Activated naive CD8-positive, alpha-beta T cell treated with anti-CD3 and anti-CD28 coated beads, Interleukin-2, amount 10 ng/mL, durations not matched to agents 7 days and 5 days (primary cell): Measurements from ENCODE around the gene PRKAA2. TPM values are rescaled to one million over a fixed set of nuclear protein-coding genes. Genes with fewer than 3 reads are reported as not detected.
"Not testable (repeated sequence)": the region's sequence is repeated elsewhere in the genome, so short reads cannot be mapped to it uniquely, and the experiment has no call there.

ENCODE experiments used
- ATAC-seq: fragments of 150-1000 bp; cut with Tn5 transposase; one replicate; pipeline ENCODE4 v1.10.0; 2021; ENCODE audit warnings: low read depth, moderate library complexity
- POLR2A ChIA-PET: fragments of 350-600 bp; sonication (Branson Sonifier 250); formaldehyde crosslinking; loops from one replicate; lab custom pipeline; 2021; ENCODE audit warnings: antibody characterized with exemption; lab: Charles Lee
- DNase-seq: peaks from one replicate; pipeline ENCODE4 v3.0.0; 2021
- H3K27ac Mint-ChIP-seq: one replicate; pipeline ENCODE4 v1.8.0; 2022; ENCODE audit warnings: mild to moderate bottlenecking, mixed read lengths
- H3K27me3 Mint-ChIP-seq: one replicate; pipeline ENCODE4 v1.8.0; 2022; ENCODE audit warnings: mild to moderate bottlenecking, moderate library complexity, mixed read lengths
- H3K36me3 Mint-ChIP-seq: one replicate; pipeline ENCODE4 v1.8.0; 2021; ENCODE audit warnings: mild to moderate bottlenecking, mixed read lengths
- H3K4me1 Mint-ChIP-seq: one replicate; pipeline ENCODE4 v1.8.0; 2021; ENCODE audit warnings: mixed read lengths
- H3K4me3 Mint-ChIP-seq: one replicate; pipeline ENCODE4 v1.8.0; 2022; ENCODE audit warnings: mild to moderate bottlenecking, moderate library complexity, mixed read lengths
- H3K9me3 Mint-ChIP-seq: one replicate; pipeline ENCODE4 v1.8.0; 2021; ENCODE audit warnings: mixed read lengths
- total RNA-seq, 2 experiments: library from RNA; stranded (reverse); gene quantifications; one replicate each; pipeline ENCODE4 v1.2.3, GENCODE V29; 2021

The PRKAA2 gene
- total RNA-seq, result not detected

DNA sequence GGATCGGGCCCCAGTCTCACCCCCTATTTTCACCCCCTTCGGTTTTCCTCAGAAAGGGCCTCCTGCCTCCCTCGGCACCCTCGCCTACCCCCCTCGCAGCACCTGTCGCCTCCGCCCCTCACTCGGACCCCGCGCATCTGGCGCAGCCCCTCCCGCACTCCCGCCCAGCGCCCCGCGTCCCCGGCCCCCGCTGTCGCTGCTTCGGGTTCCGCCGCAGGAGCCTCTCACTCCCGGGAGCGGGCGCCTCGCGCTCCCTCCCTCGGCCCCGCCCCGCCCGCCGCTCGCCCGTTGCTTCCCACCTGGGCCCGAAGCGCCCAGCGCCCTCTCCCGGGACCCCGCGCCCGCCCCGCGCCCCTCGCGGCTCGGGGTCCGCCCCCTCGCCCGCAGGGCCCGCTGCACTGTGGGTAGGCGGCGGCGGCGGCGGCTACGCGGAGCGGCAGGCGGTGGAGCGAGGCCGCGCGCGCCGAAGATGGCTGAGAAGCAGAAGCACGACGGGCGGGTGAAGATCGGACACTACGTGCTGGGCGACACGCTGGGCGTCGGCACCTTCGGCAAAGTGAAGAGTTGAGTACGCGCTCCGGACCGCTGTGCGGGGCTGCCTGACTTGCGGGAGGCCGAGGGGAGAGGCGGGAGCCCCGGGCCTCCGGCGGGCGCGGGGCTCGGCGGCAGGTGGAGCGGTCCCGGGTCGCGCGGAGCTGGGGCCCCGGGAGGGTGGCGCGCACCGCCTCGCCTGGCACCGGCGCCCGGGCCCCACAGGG is at the start of gene PRKAA2:
Gene PRKAA2 (plus strand): TSS at position 396 of the 758 bp plus-strand sequence. CDS start 74 bp downstream, at position 470.
- peaks cover 2% of the 10 kb centered on the region for H3K36me3 Mint-ChIP-seq
- peaks cover 3% of the 10 kb centered on the region for H3K4me1 Mint-ChIP-seq
- peak within 1 kb of the TSS; percentile 50 for H3K4me3 Mint-ChIP-seq
- H3K9me3 Mint-ChIP-seq, result no peaks in the 10 kb centered on the region
- ATAC-seq, result no peak
- DNase-seq, result peak; percentile 31
- no peak within 1 kb of the TSS for H3K27ac Mint-ChIP-seq
- POLR2A ChIA-PET, result no interaction called here
- H3K27me3 Mint-ChIP-seq, result peaks cover 48% of the 10 kb centered on the region

DNA sequence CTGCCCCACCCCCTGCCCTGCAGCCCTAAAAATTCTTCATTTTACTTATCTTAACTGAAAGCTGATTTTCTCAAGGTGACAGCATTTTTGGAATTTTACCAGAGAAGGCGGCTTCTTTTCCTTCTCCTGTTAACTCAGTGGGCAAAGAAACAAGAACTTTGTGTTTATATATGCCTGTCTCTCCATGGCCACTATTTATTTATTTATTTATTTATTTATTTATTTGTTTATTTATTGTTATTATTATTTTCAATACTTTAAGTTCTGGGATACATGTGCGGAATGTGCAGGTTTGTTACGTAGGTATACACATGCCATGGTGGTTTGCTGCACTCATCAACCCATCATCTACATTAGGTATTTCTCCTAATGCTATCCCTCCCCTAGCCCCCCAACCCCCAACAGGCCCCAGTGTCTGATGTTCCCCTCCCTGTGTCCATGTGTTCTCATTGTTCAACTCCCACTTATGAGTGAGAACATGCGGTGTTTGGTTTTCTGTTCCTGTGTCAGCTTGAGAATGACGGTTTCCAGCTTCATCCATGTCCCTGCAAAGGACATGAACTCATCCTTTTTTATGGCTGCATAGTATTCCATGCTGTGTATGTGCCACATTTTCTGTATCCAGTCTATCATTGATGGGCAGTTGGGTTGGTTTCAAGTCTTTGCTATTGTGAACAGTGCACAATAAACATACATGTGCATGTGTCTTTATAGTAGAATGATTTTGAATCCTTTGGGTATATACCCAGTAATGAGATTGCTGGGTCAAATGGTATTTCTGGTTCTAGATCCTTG is 49.5 kb upstream of the PRKAA2 start:
- H3K4me3 Mint-ChIP-seq, POLR2A ChIA-PET, H3K9me3 Mint-ChIP-seq, H3K27ac Mint-ChIP-seq, DNase-seq, H3K27me3 Mint-ChIP-seq, H3K36me3 Mint-ChIP-seq, H3K4me1 Mint-ChIP-seq, ATAC-seq: not testable (repeated sequence)

DNA sequence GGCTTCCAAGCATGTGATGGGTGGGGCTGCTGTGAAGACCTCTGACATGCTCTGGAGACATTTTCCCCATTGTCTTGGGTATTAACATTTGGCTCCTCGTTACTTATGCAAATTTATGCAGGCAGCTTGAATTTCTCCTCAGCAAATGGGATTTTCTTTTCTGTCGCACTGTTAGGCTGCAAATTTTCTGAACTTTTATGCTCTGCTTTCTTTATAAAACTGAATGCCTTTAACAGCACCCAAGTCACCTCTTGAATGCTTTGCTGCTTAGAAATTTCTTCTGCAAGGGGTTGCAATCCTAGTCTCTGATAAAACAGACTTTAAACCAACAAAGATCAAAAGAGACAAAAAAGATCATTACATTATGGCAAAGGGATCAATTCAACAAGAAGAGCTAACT is 35.0 kb upstream of the PRKAA2 start:
- POLR2A ChIA-PET, ATAC-seq, DNase-seq, H3K27ac Mint-ChIP-seq, H3K36me3 Mint-ChIP-seq, H3K4me3 Mint-ChIP-seq, H3K9me3 Mint-ChIP-seq, H3K4me1 Mint-ChIP-seq, H3K27me3 Mint-ChIP-seq: not testable (repeated sequence)

DNA sequence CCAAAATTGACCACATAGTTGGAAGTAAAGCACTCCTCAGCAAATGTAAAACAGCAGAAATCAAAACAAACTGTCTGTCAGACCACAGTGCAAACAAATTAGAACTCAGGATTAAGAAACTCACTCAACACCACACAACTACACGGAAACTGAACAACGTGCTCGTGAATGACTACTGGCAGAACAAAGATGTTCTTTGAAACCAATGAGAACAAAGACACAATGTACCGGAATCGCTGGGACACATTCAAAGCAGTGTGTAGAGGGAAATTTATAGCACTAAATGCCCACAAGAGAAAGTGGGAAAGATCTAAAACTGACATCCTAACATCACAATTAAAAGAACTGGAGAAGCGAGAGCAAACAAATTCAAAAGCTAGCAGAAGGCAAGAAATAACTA is 34.3 kb upstream of the PRKAA2 start:
- H3K27me3 Mint-ChIP-seq, H3K36me3 Mint-ChIP-seq, ATAC-seq, POLR2A ChIA-PET, H3K4me3 Mint-ChIP-seq, DNase-seq, H3K4me1 Mint-ChIP-seq, H3K9me3 Mint-ChIP-seq, H3K27ac Mint-ChIP-seq: not testable (repeated sequence)

DNA sequence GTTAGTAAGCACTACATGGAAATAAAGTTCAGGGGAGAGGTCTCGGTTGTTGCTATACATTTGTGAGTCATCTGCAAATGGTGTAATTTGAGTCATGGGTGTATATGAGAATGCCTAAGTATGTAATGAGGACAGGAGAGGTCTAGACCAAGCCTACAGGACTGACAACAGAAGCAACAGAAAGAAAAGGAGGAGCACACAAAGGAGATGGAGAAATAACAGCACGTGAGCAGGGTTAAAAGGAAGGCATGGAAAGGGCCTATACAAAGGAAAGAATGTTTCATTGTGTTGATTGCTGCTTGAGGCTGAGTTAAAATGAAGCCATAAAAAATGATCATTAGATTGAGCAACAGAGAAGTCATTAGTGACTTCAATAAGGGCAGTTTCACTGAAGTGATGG is 28.0 kb upstream of the PRKAA2 start:
- ATAC-seq (no peak), DNase-seq (no peak)
- Mint-ChIP-seq H3K27me3 (no peaks in the 10 kb centered on the region), H3K36me3 (no peaks in the 10 kb centered on the region), H3K9me3 (peaks cover 2% of the 10 kb centered on the region), H3K4me3 (no peak overlapping the region), H3K4me1 (no peaks in the 10 kb centered on the region), H3K27ac (no peak overlapping the region)
- POLR2A ChIA-PET, result no interaction called here

DNA sequence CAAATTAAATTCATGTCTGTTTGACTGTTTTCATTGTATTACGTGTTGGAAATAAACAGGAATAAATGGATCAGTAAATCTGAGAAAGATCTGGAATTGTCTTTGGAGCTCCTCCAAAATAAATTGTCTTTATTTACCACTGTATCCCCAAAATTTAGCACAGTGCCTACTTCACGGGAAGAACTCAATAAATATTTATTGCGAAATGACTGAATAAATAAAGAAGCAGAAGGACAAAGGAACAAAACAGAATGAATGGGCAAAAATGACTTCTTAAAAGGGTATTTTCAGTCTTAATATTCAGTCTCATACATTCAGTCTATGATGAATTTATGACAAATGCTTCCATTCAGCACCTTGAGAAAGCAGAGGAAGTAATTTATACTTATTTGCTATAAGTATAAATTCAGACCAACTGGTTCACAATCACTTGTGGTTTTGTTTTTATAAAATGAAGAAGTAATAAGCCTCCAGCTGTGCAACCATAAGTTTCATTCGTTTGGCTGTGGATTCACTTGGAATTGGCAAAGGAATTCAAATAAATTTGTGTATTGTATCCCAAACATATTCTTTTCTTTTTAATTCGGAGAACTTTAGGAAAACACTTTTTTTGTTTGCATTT is 19.2 kb upstream of the PRKAA2 start:
- no peak for DNase-seq

DNA sequence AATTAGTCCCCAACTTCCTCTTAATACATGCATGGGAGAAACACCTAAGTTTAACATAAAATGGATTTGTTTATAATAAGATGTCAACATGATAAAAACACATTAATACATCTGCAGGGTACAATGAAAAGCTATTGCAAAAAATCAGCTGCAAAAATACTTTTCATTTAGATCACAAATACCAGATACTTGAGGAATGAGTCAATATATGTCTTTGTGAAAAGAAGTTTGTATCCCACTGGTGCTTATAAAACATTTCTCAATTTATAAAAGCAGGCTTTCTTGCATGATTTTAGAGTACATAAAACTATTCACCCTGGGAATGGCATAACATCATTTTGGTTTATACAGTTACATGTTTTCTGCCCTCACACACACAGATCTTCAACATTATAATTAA is 18.6 kb upstream of the PRKAA2 start:
- ATAC-seq (no peak), DNase-seq (no peak)
- POLR2A ChIA-PET, result no interaction called here

More for the DNA sequence above, 19.2 kb upstream of the PRKAA2 start:
- Mint-ChIP-seq H3K4me3 (no peak overlapping the region), H3K36me3 (no peaks in the 10 kb centered on the region), H3K9me3 (no peaks in the 10 kb centered on the region), H3K27me3 (peaks cover 7% of the 10 kb centered on the region), H3K4me1 (no peaks in the 10 kb centered on the region), H3K27ac (no peak overlapping the region)
- no peak for ATAC-seq
- POLR2A ChIA-PET, result no interaction called here

DNA sequence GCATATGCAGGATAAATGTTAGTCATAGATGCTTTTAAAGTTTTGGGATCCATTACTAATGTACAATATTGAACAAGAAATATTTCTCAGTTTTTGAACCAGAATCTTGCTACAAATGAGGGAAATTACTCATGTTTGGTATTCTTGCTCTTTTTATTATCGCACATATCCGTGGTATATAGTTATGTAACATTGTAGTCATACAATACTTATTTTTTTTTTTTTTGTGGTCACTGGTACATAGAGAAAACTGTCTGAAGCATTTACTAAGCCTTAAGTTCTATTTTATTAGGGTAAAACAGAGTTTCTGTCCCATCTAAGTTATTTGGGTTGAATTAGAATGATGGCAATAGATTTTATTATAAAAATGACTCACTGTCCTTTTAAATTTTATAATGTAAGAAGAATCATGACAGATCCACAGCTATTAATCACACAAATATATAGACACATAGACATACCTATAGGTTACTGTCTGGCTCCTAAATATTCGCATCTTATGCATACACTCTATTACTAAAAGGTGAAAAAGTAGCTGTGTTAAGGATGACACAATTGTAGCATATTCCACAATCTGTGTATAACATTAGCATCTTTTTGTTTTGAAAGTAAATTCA is 18.0 kb upstream of the PRKAA2 start:
- POLR2A ChIA-PET, result no interaction called here
- no peaks in the 10 kb centered on the region for H3K4me1 Mint-ChIP-seq
- ATAC-seq (no peak), DNase-seq (no peak)
- no peaks in the 10 kb centered on the region for H3K9me3 Mint-ChIP-seq
- no peak overlapping the region for H3K27ac Mint-ChIP-seq
- peaks cover 7% of the 10 kb centered on the region for H3K27me3 Mint-ChIP-seq
- no peak overlapping the region for H3K4me3 Mint-ChIP-seq
- H3K36me3 Mint-ChIP-seq, result no peaks in the 10 kb centered on the region

More for the DNA sequence above, 18.6 kb upstream of the PRKAA2 start:
- no peak overlapping the region for H3K27ac Mint-ChIP-seq
- no peaks in the 10 kb centered on the region for H3K4me1 Mint-ChIP-seq
- peaks cover 7% of the 10 kb centered on the region for H3K27me3 Mint-ChIP-seq
- H3K9me3 Mint-ChIP-seq, result no peaks in the 10 kb centered on the region
- no peak overlapping the region for H3K4me3 Mint-ChIP-seq
- H3K36me3 Mint-ChIP-seq, result no peaks in the 10 kb centered on the region

DNA sequence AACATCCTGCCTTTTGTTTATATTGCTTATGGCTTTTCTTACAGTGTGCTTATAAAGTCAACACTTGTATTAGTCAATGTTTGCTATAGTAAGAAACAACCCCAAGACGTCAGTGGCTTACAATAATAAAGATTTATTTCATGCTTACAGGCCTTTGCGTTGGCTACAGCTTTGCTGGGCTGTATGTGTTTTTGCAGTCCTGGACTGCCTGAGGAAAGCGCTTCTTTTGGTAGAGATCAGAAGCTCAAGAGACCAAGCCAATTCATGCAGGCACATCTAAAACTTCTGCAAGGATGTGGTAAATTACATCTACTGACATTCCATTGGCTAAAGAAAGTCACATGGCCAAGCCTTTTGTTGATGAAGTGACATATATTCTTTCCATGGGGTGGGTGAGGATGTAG is 17.5 kb upstream of the PRKAA2 start:
- no peak overlapping the region for H3K27ac Mint-ChIP-seq
- H3K4me3 Mint-ChIP-seq, result no peak overlapping the region
- POLR2A ChIA-PET, result no interaction called here
- no peaks in the 10 kb centered on the region for H3K9me3 Mint-ChIP-seq
- H3K4me1 Mint-ChIP-seq, result no peaks in the 10 kb centered on the region
- no peaks in the 10 kb centered on the region for H3K36me3 Mint-ChIP-seq
- DNase-seq, result no peak
- H3K27me3 Mint-ChIP-seq, result peaks cover 7% of the 10 kb centered on the region
- no peak for ATAC-seq

DNA sequence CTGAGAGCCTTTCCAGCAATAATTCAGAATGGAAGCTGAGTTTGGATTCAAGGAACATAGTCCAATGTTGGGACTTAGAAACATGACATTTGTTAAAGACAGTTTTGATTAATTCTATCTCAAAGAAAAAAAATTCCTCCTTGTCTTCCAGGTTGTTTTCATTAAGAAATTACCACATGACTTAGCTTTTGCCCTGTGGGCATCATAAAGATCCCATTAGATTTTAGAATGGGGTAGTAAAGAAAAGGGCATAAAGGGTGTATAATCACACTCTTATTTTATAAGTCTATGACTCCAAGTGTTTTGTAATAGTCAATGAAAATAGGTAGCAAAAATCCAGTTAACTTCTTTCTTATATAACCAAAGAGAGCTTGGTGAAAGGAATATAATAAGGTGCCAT is 14.3 kb upstream of the PRKAA2 start:
- no peak for DNase-seq
- H3K9me3 Mint-ChIP-seq, result no peaks in the 10 kb centered on the region
- no peak for ATAC-seq
- no peak overlapping the region for H3K27ac Mint-ChIP-seq
- no peaks in the 10 kb centered on the region for H3K36me3 Mint-ChIP-seq
- peaks cover 5% of the 10 kb centered on the region for H3K27me3 Mint-ChIP-seq
- POLR2A ChIA-PET, result no interaction called here
- no peak overlapping the region for H3K4me3 Mint-ChIP-seq
- H3K4me1 Mint-ChIP-seq, result no peaks in the 10 kb centered on the region

DNA sequence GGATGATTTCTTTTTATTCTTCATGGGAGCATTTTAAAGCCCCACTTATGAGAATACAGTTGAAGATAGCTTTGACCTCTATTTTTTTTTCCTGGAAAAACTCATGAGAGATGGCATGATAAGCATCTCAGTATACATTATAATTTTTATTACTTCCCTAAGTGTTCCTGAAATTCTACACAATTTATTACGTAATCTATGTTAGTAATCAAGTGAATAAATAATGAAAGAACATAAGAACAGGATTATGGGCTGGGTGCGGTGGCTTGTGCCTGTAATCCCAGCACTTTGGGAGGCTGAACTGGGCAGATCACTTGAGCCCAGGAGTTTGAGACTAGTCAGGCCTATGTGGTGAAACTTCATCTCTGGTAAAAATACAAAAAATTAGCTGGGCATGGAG is 13.2 kb upstream of the PRKAA2 start:
- Mint-ChIP-seq H3K4me3 (no peak overlapping the region), H3K27me3 (no peaks in the 10 kb centered on the region), H3K36me3 (no peaks in the 10 kb centered on the region), H3K27ac (no peak overlapping the region), H3K9me3 (no peaks in the 10 kb centered on the region), H3K4me1 (no peaks in the 10 kb centered on the region)
- ATAC-seq, result no peak
- no peak for DNase-seq
- POLR2A ChIA-PET, result no interaction called here

DNA sequence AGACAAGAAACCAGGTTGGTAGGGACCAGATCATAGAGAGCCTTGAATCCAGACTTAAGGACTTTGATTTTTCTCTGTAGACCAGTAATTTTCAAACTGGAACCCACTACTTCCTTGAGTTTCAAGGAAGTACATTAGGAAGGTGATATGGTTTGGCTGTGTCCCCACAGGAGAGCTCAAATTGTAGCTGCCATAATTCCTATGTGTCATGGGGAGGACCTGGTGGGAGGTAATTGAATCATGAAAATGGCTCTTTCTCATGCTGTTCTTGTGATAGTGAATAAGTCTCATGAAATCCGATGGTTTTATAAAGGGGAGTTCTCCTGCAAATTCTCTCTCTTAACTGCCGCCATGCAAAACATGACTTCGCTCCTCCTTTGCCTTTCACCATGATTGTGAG is 10.1 kb upstream of the PRKAA2 start:
- Mint-ChIP-seq H3K4me3 (no peak overlapping the region), H3K36me3 (no peaks in the 10 kb centered on the region), H3K4me1 (no peaks in the 10 kb centered on the region), H3K9me3 (no peaks in the 10 kb centered on the region), H3K27me3 (no peaks in the 10 kb centered on the region), H3K27ac (no peak overlapping the region)
- no peak for DNase-seq
- ATAC-seq, result no peak
- POLR2A ChIA-PET, result no interaction called here

DNA sequence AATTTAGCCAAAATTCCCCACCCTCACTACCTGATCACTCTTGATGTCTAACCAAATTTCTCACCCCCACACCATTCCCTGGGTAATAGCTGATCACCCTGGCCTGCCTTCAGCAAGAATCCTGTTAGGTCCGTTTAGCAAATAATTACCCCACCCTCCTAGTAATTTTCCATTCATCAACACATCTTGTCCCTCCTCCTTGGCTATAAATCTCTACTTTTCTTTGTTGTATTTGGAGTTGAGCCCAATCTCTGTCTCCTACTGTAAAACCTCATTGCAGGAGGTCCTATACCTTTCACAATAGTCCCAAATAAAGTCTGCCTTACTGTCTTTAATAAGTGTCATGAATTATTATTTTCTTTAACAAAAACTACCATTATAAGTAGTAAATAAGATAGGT is 6.9 kb upstream of the PRKAA2 start:
- H3K9me3 Mint-ChIP-seq, result no peaks in the 10 kb centered on the region
- no peak for DNase-seq
- H3K4me3 Mint-ChIP-seq, result no peak overlapping the region
- POLR2A ChIA-PET, result no interaction called here
- H3K27ac Mint-ChIP-seq, result no peak overlapping the region
- H3K27me3 Mint-ChIP-seq, result peaks cover 11% of the 10 kb centered on the region
- ATAC-seq, result no peak
- no peaks in the 10 kb centered on the region for H3K36me3 Mint-ChIP-seq
- no peaks in the 10 kb centered on the region for H3K4me1 Mint-ChIP-seq
